K562 (cell line): ENCODE measurements around the gene MEOX1. TPM values are rescaled to one million over a fixed set of nuclear protein-coding genes. Genes with fewer than 3 reads are reported as not detected.

Experiments
- ATAC-seq: fragments of 200-7000 bp; cut with Tn5 transposase; 3 replicates; pipeline ENCODE4 v1.9.1; 2020; ENCODE audit warnings: moderate library complexity
- BruUV-seq: library from RNA; stranded (reverse); fragments of 400-500 nt; replicated peaks from 2 replicates; lab custom pipeline; 2021; lab: Mats Ljungman, UMichigan
- CTCF ChIA-PET: fragments of 300-600 bp; formaldehyde crosslinking; extraction: SDS; loops from one replicate; lab custom pipeline; 2021; ENCODE audit warnings: low intra/inter-chr PET ratio; lab: Yijun Ruan, JAX
- POLR2A ChIA-PET: fragments of 300-600, 350-650 bp; sonication (Branson Sonifier 250); formaldehyde crosslinking; extraction: SDS; loops from one replicate; lab custom pipeline; 2021; ENCODE audit warnings: antibody characterized with exemption, inconsistent platforms; lab: Yijun Ruan, JAX
- DNase-seq, 4 experiments: peaks; one replicate each; pipeline versions ENCODE4 v3.0.0 to v3.0.0-alpha.2; 2011 to 2018; ENCODE audit warnings: low spot score in 3 of 4, mixed read lengths in 3 of 4; ENCODE audit errors: extremely low read depth in 1 of 4
- FAIRE-seq: peaks from 2 replicates; lab custom pipeline; 2011; peaks lifted over from hg19 to GRCh38; lab: Jason Lieb, UNC
- H2AFZ ChIP-seq: 2 replicates; pipeline ENCODE4 v1.6.0; 2011; ENCODE audit warnings: low read depth, low read length, control low read depth, inconsistent platforms
- H3K27ac ChIP-seq: fragments of 200-600 bp; 3 replicates; pipeline ENCODE4 v1.8.0; 2011; ENCODE audit warnings: low read depth, mild to moderate bottlenecking, control low read depth, inconsistent platforms, low read length, moderate library complexity, mixed read lengths; ENCODE audit errors: extremely low read depth
- H3K27me3 ChIP-seq, 2 experiments: fragments of 300-600 bp in 1 of 2; 2 replicates in 1 of 2; 3 replicates in 1 of 2; pipeline versions ENCODE4 v1.6.0 to v1.8.0; 2011; ENCODE audit warnings: inconsistent platforms in 2 of 2, low read length in 2 of 2, mild to moderate bottlenecking in 1 of 2, mixed read lengths in 1 of 2, moderate library complexity in 1 of 2; ENCODE audit not compliant: control insufficient read depth in 2 of 2, insufficient read depth in 2 of 2
- H3K36me3 ChIP-seq: fragments of 300-600 bp; 3 replicates; pipeline ENCODE4 v1.8.0; 2011; ENCODE audit warnings: mild to moderate bottlenecking, low read length, inconsistent platforms; ENCODE audit not compliant: control insufficient read depth, insufficient read depth
- H3K4me1 ChIP-seq, 2 experiments: fragments of 200-600 bp in 1 of 2; replicated peaks in 1 of 2; 2 replicates in 1 of 2; 3 replicates in 1 of 2; pipeline versions ENCODE4 v1.5.1 to v1.8.0; 2011; ENCODE audit warnings: inconsistent platforms in 2 of 2, low read length in 2 of 2, mild to moderate bottlenecking in 1 of 2, mixed read lengths in 1 of 2, moderate library complexity in 1 of 2; ENCODE audit not compliant: control insufficient read depth in 2 of 2, insufficient read depth in 2 of 2
- H3K4me2 ChIP-seq: 2 replicates; pipeline ENCODE4 v1.6.1; 2011; ENCODE audit warnings: low read length, control low read depth, inconsistent platforms, mixed read lengths; ENCODE audit not compliant: insufficient read depth
- H3K4me3 ChIP-seq: fragments of 200-600 bp; sonication (generic), shearing (Covaris generic); 2 replicates; pipeline ENCODE4 v1.5.1; 2016; ENCODE audit warnings: control low read depth, inconsistent platforms
- H3K79me2 ChIP-seq: fragments of 200-600 bp; 3 replicates; pipeline ENCODE4 v1.8.0; 2011; ENCODE audit warnings: low read length, inconsistent platforms; ENCODE audit not compliant: control insufficient read depth, insufficient read depth
- H3K9ac ChIP-seq, 2 experiments: 2 replicates each; pipeline versions ENCODE4 v1.6.0 to v1.6.1; 2011; ENCODE audit warnings: low read depth in 2 of 2, low read length in 2 of 2, control low read depth in 1 of 2, inconsistent platforms in 1 of 2, mild to moderate bottlenecking in 1 of 2, mixed read lengths in 1 of 2; ENCODE audit not compliant: insufficient read depth in 1 of 2
- H3K9me1 ChIP-seq: one replicate; pipeline ENCODE4 v1.6.0; 2011; ENCODE audit warnings: inconsistent platforms, mild to moderate bottlenecking, low read length, moderate library complexity; ENCODE audit not compliant: control insufficient read depth, insufficient read depth
- H3K9me3 ChIP-seq: replicated peaks from 2 replicates; pipeline ENCODE4 v1.5.1; 2011; ENCODE audit warnings: low read depth, low read length, inconsistent platforms; ENCODE audit not compliant: control insufficient read depth, insufficient read depth
- H4K20me1 ChIP-seq: replicated peaks from 2 replicates; pipeline ENCODE4 v1.6.1; 2011; ENCODE audit warnings: low read length, inconsistent platforms, mixed read lengths; ENCODE audit not compliant: control insufficient read depth, insufficient read depth
- HINFP ChIP-seq: fragments of 450-650 bp; conservative IDR thresholded peaks from 2 replicates; pipeline ENCODE4 v1.6.1; 2016; ENCODE audit warnings: missing genetic modification characterization, low read depth, mild to moderate bottlenecking, control low read depth, missing compliant biosample characterization
- KLF1 ChIP-seq: fragments of 450-650 bp; IDR thresholded peaks from 2 replicates; pipeline ENCODE4 v1.6.1; 2016; ENCODE audit warnings: missing genetic modification characterization, missing compliant biosample characterization
- MEF2A ChIP-seq: IDR thresholded peaks from 2 replicates; pipeline ENCODE4 v1.6.1; 2011; ENCODE audit warnings: low read depth, mild to moderate bottlenecking, low read length, moderate library complexity; ENCODE audit not compliant: control insufficient read depth
- PPARD ChIP-seq: fragments of 250-450 bp; sonication (Bioruptor Pico); IDR thresholded peaks from 2 replicates; pipeline ENCODE4 v1.8.0; 2022; ENCODE audit warnings: inconsistent platforms, mild to moderate bottlenecking, moderate library complexity
- SIX5 ChIP-seq, 2 experiments: IDR thresholded peaks; 2 replicates each; pipeline ENCODE4 v1.6.1; 2011; ENCODE audit warnings: low read length in 2 of 2, borderline replicate concordance in 1 of 2, low read depth in 1 of 2, mild to moderate bottlenecking in 1 of 2, moderate library complexity in 1 of 2; ENCODE audit not compliant: insufficient read depth in 1 of 2
- ZHX1 ChIP-seq: fragments of 150-350 bp; conservative IDR thresholded peaks from 2 replicates; pipeline ENCODE4 v1.6.1; 2014; ENCODE audit warnings: low read length
- ZNF174 ChIP-seq: fragments of 250-450 bp; sonication (Bioruptor Pico); IDR thresholded peaks from 2 replicates; pipeline ENCODE4 v1.4.0; 2020; ENCODE audit warnings: mild to moderate bottlenecking
- WGBS: fragments of 100-300 bp; shearing (Covaris generic); methylation state at CpG from one replicate; pipeline ENCODE4 v1.1.6; 2016; ENCODE audit warnings: low coverage, mixed read lengths; ENCODE audit not compliant: insufficient coverage; ENCODE audit errors: missing lambda C conversion rate; 5-methylcytosine and 5-hydroxymethylcytosine counted together
- in situ Hi-C: fragments of 300-500 bp; cut with MboI; formaldehyde crosslinking; loops from 4 replicates; pipeline ENCODE4 v1.15.0; 2018; ENCODE audit warnings: inconsistent platforms, mixed read lengths
- intact Hi-C: fragments of 100-400 bp; cut with micrococcal nuclease; formaldehyde crosslinking; loops from 2 replicates; pipeline ENCODE4 v1.14.2; 2022
- polyA plus RNA-seq, 8 experiments: library from polyadenylated mRNA; depleted of rRNA in 4 of 8; stranded (reverse) in 5 of 8; unstranded in 3 of 8; fragments of >200 nt; fragmentation: Nextera tagmentation in 2 of 8; fragmentation: Illumina TruSeq in 1 of 8; extraction: Ambion mirVana in 2 of 8; extraction: Trizol in 1 of 8; gene quantifications; 2 replicates each; pipeline versions ENCODE4 v1.2.1 to v1.2.3, GENCODE V29; 2011 to 2014; ENCODE audit warnings: inconsistent platforms in 1 of 8, missing spikeins in 1 of 8
- total RNA-seq, 7 experiments: library from RNA; depleted of rRNA in 6 of 7; stranded (reverse); fragments of >200 nt in 6 of 7; fragmentation: Illumina TruSeq in 2 of 7; extraction: Trizol in 2 of 7; gene quantifications; 2 replicates each; pipeline versions ENCODE4 v1.2.1 to v1.2.3, GENCODE V29; 2011 to 2021; ENCODE audit warnings: low replicate concordance in 1 of 7

MEOX1 gene
- total and polyA plus RNA-seq, 9 of the 15 experiments (the other 6 are each of a cell fraction or from before 2014, with no cell fraction given), result not detected

DNA sequence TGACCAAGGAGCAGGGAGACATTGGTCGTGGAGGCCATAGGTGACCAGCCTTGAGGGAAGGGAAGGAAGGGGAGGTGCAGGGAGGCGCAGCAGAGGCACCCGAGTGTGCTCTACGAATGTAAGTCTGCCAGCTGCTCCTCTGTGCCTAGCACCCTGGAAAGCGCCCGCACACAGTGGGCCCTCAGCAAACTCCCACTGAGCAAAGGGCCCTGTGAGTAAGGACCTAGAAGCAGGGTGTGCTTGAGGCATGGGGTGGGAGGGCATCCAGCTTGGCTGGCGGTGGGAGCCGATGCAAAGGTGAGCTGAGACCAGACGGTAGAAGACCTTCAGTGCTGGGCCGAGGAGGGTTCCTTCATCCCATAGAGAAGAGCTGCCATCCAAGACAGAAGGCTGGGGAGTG lies 36.2 kb upstream of the MEOX1 start:
- H3K9me1 ChIP-seq, result no peaks in the 10 kb centered on the region
- H3K9me3 ChIP-seq, result no peaks in the 10 kb centered on the region
- WGBS, result 1% methylated on average over 10 of the region's 10 CpGs
- H3K27me3 ChIP-seq, result peaks cover 0 to 45% of the 10 kb centered on the region in 2 experiments; a peak in 2 of 5 replicates
- peaks cover 0 to 4% of the 10 kb centered on the region in 2 experiments; a peak in 1 of 5 replicates for H3K4me1 ChIP-seq
- no peak overlapping the region for H2AFZ ChIP-seq
- no peak overlapping the region for H3K4me3 ChIP-seq
- intact Hi-C loops, result loop anchor here (10.0 kb wide), 1 partner anchor 147 kb away; the partner anchor contains the start of gene CD300LG
- H3K9ac ChIP-seq, result no peak overlapping the region
- no peak for TF ChIP-seq MEF2A
- TF ChIP-seq SIX5 (IDR thresholded peaks at IDR 0.05; ENCODE audit: borderline replicate concordance in 1 of 2, insufficient read depth in 1 of 2, low read depth in 1 of 2, low read length in 2 of 2), result no peak
- no peak for TF ChIP-seq KLF1 (tag)
- no peak for TF ChIP-seq PPARD
- no peak for TF ChIP-seq ZHX1
- TF ChIP-seq ZNF174 (CRISPR knock-in tag), result no peak
- TF ChIP-seq HINFP (tag), result no peak
- H3K4me2 ChIP-seq, result no peak overlapping the region
- in situ Hi-C loops, result no loop called here
- ChIA-PET CTCF (interaction anchor here (0.6 to 11.2 kb wide), 2 partner anchors 64 to 302 kb away, joined by 4 to 310 read pairs; partner anchors contain the start of gene SOST), POLR2A (interaction anchor here (1.6 kb wide), 1 partner anchor 43 kb away, joined by 4 read pairs; no protein-coding TSS in a partner anchor)
- DNase-seq (no peak), FAIRE-seq (no peak), ATAC-seq (no peak)
- H4K20me1 ChIP-seq, result no peaks in the 10 kb centered on the region; the same call in 1 of the 2 replicates
- H3K36me3 ChIP-seq, result no peaks in the 10 kb centered on the region
- BruUV-seq, result no TSS peak
- H3K27ac ChIP-seq, result no peak overlapping the region
- H3K79me2 ChIP-seq, result no peaks in the 10 kb centered on the region
